Measurements from ENCODE around the gene MAD1L1.

- TF ChIP-seq CTCF (conservative IDR thresholded peaks at IDR 0.05): no peak
- no peak for TF ChIP-seq EZH2 (IDR thresholded peaks at IDR 0.05; ENCODE audit: low read depth)
Measured at GRCh38 chr7:2239242-2239641, 6.5 kb upstream of the MAD1L1 start.

All from PC-9 (cell line).